ENCODE measurements around the gene RHOT1.
"Not testable (repeated sequence)": the region's sequence is repeated elsewhere in the genome, so short reads cannot be mapped to it uniquely, and the experiment has no call there.

Gene RHOT1

GRCh38 chr17:32142038-32142856 lies at the start of gene RHOT1:
Gene RHOT1 (plus strand): TSS chr17:32142502. CDS start chr17:32142693, 191 bp downstream.
- DNase-seq: peak; percentile 94

- DNase-seq: no peak
Observed at GRCh38 chr17:32099686-32100085, 42.6 kb upstream of the RHOT1 start.

GRCh38 chr17:32100323-32100722 lies 42.0 kb upstream of the RHOT1 start:
- DNase-seq: not testable (repeated sequence)

GRCh38 chr17:32100971-32101631 lies 41.2 kb upstream of the RHOT1 start:
- peak; percentile 86 for DNase-seq

GRCh38 chr17:32102172-32102571 lies 40.1 kb upstream of the RHOT1 start:
- no peak for DNase-seq

GRCh38 chr17:32102646-32103186 lies 39.6 kb upstream of the RHOT1 start:
- DNase-seq: no peak

- no peak for DNase-seq
Observed at GRCh38 chr17:32103476-32104113, 38.7 kb upstream of the RHOT1 start.

GRCh38 chr17:32104158-32104557 lies 38.1 kb upstream of the RHOT1 start:
- no peak for DNase-seq

GRCh38 chr17:32106471-32106981 lies 35.8 kb upstream of the RHOT1 start:
- peak; percentile 79 for DNase-seq

- not testable (repeated sequence) for DNase-seq
Observed at GRCh38 chr17:32107194-32107593, 35.1 kb upstream of the RHOT1 start.

GRCh38 chr17:32110596-32110995 lies 31.7 kb upstream of the RHOT1 start:
- DNase-seq: no peak

GRCh38 chr17:32111141-32111771 lies 31.0 kb upstream of the RHOT1 start:
- peak; percentile 91 for DNase-seq

GRCh38 chr17:32112416-32112815 lies 29.9 kb upstream of the RHOT1 start:
- no peak for DNase-seq

- DNase-seq: peak; percentile 31
Observed at GRCh38 chr17:32114536-32114935, 27.8 kb upstream of the RHOT1 start.

GRCh38 chr17:32115546-32115945 lies 26.8 kb upstream of the RHOT1 start:
- peak; percentile 26 for DNase-seq

- peak; percentile 86 for DNase-seq
Observed at GRCh38 chr17:32116937-32117336, 25.4 kb upstream of the RHOT1 start.

GRCh38 chr17:32117399-32117798 lies 24.9 kb upstream of the RHOT1 start:
- DNase-seq: peak; percentile 73

- DNase-seq: not testable (repeated sequence)
Observed at GRCh38 chr17:32118088-32118487, 24.2 kb upstream of the RHOT1 start.

GRCh38 chr17:32118835-32119234 lies 23.5 kb upstream of the RHOT1 start:
- no peak for DNase-seq

GRCh38 chr17:32120141-32120540 lies 22.2 kb upstream of the RHOT1 start:
- DNase-seq: peak; percentile 66

GRCh38 chr17:32120716-32121115 lies 21.6 kb upstream of the RHOT1 start:
- no peak for DNase-seq

- DNase-seq: peak; percentile 16
Observed at GRCh38 chr17:32123782-32124181, 18.5 kb upstream of the RHOT1 start.

Measured in NCI-H69 (cell line).